Body of pancreas (tissue), 4 donors: Measurements from ENCODE around the gene LSMEM2. TPM values are rescaled to one million over a fixed set of nuclear protein-coding genes. Genes with fewer than 3 reads are reported as not detected.

Source experiments
- ATAC-seq: fragments of 150-250 bp; one replicate; pipeline ENCODE4 v1.9.1; 2016
- DNase-seq, 4 donors: peaks; one replicate each; pipeline ENCODE4 v3.0.0-alpha.2; 2019
- H3K27ac ChIP-seq, 4 donors: fragments of 200-600 bp; sonication (generic); 1 replicate in 3 of 4; 2 replicates in 1 of 4; pipeline versions ENCODE4 v1.5.1 to v1.6.1; 2016 to 2019; ENCODE audit warnings: mild to moderate bottlenecking in 1 of 4, mixed read lengths in 1 of 4, moderate library complexity in 1 of 4
- H3K27me3 ChIP-seq, 2 donors: fragments of 200-600 bp; sonication (generic); one replicate each; pipeline ENCODE4 v1.6.0; 2016; ENCODE audit warnings: mild to moderate bottlenecking in 1 of 2
- H3K36me3 ChIP-seq, 2 donors: fragments of 200-600 bp; sonication (generic); replicated peaks in 1 of 2; 2 replicates each; pipeline ENCODE4 v1.5.1; 2016; ENCODE audit warnings: low read depth in 2 of 2; ENCODE audit not compliant: insufficient read depth in 1 of 2
- H3K4me1 ChIP-seq: fragments of 200-600 bp; sonication (generic); one replicate; pipeline ENCODE4 v1.6.0; 2016
- H3K4me3 ChIP-seq, 2 donors: fragments of 200-600 bp; sonication (generic); 1 replicate in 1 of 2; 2 replicates in 1 of 2; pipeline ENCODE4 v1.5.1; 2016 to 2019
- H3K9me3 ChIP-seq, 3 donors: fragments of 200-600 bp; sonication (generic); 1 replicate in 2 of 3; 2 replicates in 1 of 3; pipeline ENCODE4 v1.5.1; 2016
- CTCF ChIP-seq, 7 experiments: fragments of 450-650 bp in 4 of 7; fragments of 200-600 bp in 3 of 7; sonication (generic) in 3 of 7; IDR thresholded peaks; one replicate each; pipeline ENCODE4 v1.5.1; 2016 to 2019; ENCODE audit warnings: antibody characterized with exemption in 7 of 7
- POLR2A ChIP-seq, 3 donors: fragments of 450-650 bp; IDR thresholded peaks; one replicate each; pipeline ENCODE4 v1.6.1; 2016; ENCODE audit warnings: antibody characterized with exemption in 3 of 3, mild to moderate bottlenecking in 2 of 3
- WGBS, 2 donors: methylation state at CpG; one replicate each; pipeline ENCODE4 v1.1.5; 2017; 5-methylcytosine and 5-hydroxymethylcytosine counted together
- intact Hi-C: fragments of 100-400 bp; cut with DNase I; formaldehyde crosslinking; loops from one replicate; pipeline ENCODE4 v1.15.1; 2023
- total RNA-seq, 2 donors: library from RNA; depleted of rRNA; stranded (reverse); fragments of >200 nt; gene quantifications; one replicate each; pipeline ENCODE4 v1.1.0, GENCODE V29; 2016

The LSMEM2 gene
- total RNA-seq, 2 donors from 2014 or later, result not detected

GRCh38 chr3:50273689-50274065 lies 5.2 kb upstream of the LSMEM2 start:
- WGBS, 2 donors, result 71 to 83% methylated on average over 21 to 31 of the region's 31 CpGs

GRCh38 chr3:50274371-50275104 lies 4.3 kb upstream of the LSMEM2 start:
- Histone ChIP-seq H3K27me3 (no peaks in the 10 kb centered on the region), H3K9me3 (no peaks in the 10 kb centered on the region), H3K27ac (peak overlapping the region in 1 of 4 donors; percentile 10), H3K4me1 (peaks cover 49% of the 10 kb centered on the region), H3K36me3 (no peaks in the 10 kb centered on the region), H3K4me3 (no peak overlapping the region)
- WGBS, 2 donors, result 50 to 51% methylated on average over 20 to 26 of the region's 26 CpGs
- ATAC-seq (no peak), DNase-seq (peak; percentile 68 to 71 (median 70))
- TF ChIP-seq CTCF (IDR thresholded peaks at IDR 0.05) (peak; percentile 43 to 75 (median 61)), POLR2A (IDR thresholded peaks at IDR 0.05) (no peak)
- intact Hi-C loops, result loop anchor here (5.0 to 10.0 kb wide), 2 partner anchors 42 to 80 kb away; partner anchors contain the start of gene GNAT1

More at GRCh38 chr3:50273689-50274065, 5.2 kb upstream of the LSMEM2 start:
- Histone ChIP-seq H3K4me3 (no peak overlapping the region), H3K9me3 (no peaks in the 10 kb centered on the region), H3K36me3 (no peaks in the 10 kb centered on the region), H3K27ac (peak overlapping the region in 1 of 4 donors; percentile 10), H3K27me3 (no peaks in the 10 kb centered on the region), H3K4me1 (peaks cover 56% of the 10 kb centered on the region)
- intact Hi-C loops, result loop anchor here (5.0 to 10.0 kb wide), 2 partner anchors 41 to 79 kb away; partner anchors contain the start of gene GNAT1
- TF ChIP-seq CTCF (IDR thresholded peaks at IDR 0.05) (no peak), POLR2A (IDR thresholded peaks at IDR 0.05) (no peak)
- DNase-seq (no peak), ATAC-seq (no peak)

GRCh38 chr3:50275141-50275995 lies 3.5 kb upstream of the LSMEM2 start:
- no peak for TF ChIP-seq POLR2A (IDR thresholded peaks at IDR 0.05)
- no peak for TF ChIP-seq CTCF (IDR thresholded peaks at IDR 0.05)
- ATAC-seq (no peak), DNase-seq (no peak)
- Histone ChIP-seq H3K9me3 (no peaks in the 10 kb centered on the region), H3K4me1 (peaks cover 41% of the 10 kb centered on the region), H3K27ac (no peak overlapping the region), H3K27me3 (no peaks in the 10 kb centered on the region), H3K36me3 (no peaks in the 10 kb centered on the region), H3K4me3 (no peak overlapping the region)
- intact Hi-C loops, result loop anchor here (10.0 kb wide), 1 partner anchor 81 kb away; the partner anchor contains the start of gene GNAT1
- 74 to 85% methylated on average over 27 to 59 of the region's 65 CpGs for WGBS, 2 donors

GRCh38 chr3:50275996-50276761 lies 2.7 kb upstream of the LSMEM2 start:
- intact Hi-C loops, result loop anchor here (10.0 kb wide), 1 partner anchor 81 kb away; the partner anchor contains the start of gene GNAT1
- H3K4me3 ChIP-seq, result no peak overlapping the region
- no peaks in the 10 kb centered on the region for H3K27me3 ChIP-seq
- no peak for DNase-seq
- WGBS, 2 donors, result 64 to 84% methylated on average over 11 to 67 of the region's 79 CpGs
- TF ChIP-seq CTCF (IDR thresholded peaks at IDR 0.05) (no peak), POLR2A (IDR thresholded peaks at IDR 0.05) (no peak)
- H3K36me3 ChIP-seq, result no peaks in the 10 kb centered on the region
- ATAC-seq, result no peak
- H3K9me3 ChIP-seq, result no peaks in the 10 kb centered on the region
- peaks cover 33% of the 10 kb centered on the region for H3K4me1 ChIP-seq
- H3K27ac ChIP-seq, result no peak overlapping the region
